ENCODE data around the gene PGAP1. TPM values are rescaled to one million over a fixed set of nuclear protein-coding genes. Genes with fewer than 3 reads are reported as not detected.

The PGAP1 gene
- total RNA-seq, 1 experiment from 2014 or later: 21.0 TPM

- H3K79me2 ChIP-seq (ENCODE audit: insufficient read depth, low read length): no peaks in the 10 kb centered on the region
- no peak overlapping the region for H2BK12ac ChIP-seq (ENCODE audit: insufficient read length, low read depth, low read length)
- no peak overlapping the region for H2BK15ac ChIP-seq (ENCODE audit: low read depth, low read length)
- no peaks in the 10 kb centered on the region for H3K23me2 ChIP-seq (ENCODE audit: insufficient read length, low read depth, low read length, poor library complexity, severe bottlenecking)
- no peak overlapping the region for H3K4me3 Mint-ChIP-seq
- H3K79me1 ChIP-seq (ENCODE audit: insufficient read depth, low read depth, low read length, poor library complexity, severe bottlenecking): no peaks in the 10 kb centered on the region
- no peaks in the 10 kb centered on the region; a peak in 3 of 7 replicates for H3K36me3 Mint-ChIP-seq (ENCODE audit: insufficient read depth in 1 of 3, low read depth in 3 of 3)
- no peak overlapping the region for H3K23ac ChIP-seq (ENCODE audit: insufficient read length, low read depth, low read length)
- no peak overlapping the region for H3K27ac ChIP-seq (ENCODE audit: insufficient read length, low read depth, low read length)
- H2BK20ac ChIP-seq (ENCODE audit: low read depth, low read length, poor library complexity, severe bottlenecking): no peak overlapping the region
- no peak overlapping the region for H3T11ph ChIP-seq (ENCODE audit: low read length)
- H4K91ac ChIP-seq (ENCODE audit: insufficient read length, low read depth, low read length): no peak overlapping the region
- H3K4ac ChIP-seq (ENCODE audit: low read depth, low read length): no peak overlapping the region
- H3K4me2 ChIP-seq (ENCODE audit: insufficient read depth, insufficient read length, low read length): no peak overlapping the region
- no peak for TF ChIP-seq CTCF (conservative IDR thresholded peaks at IDR 0.05)
- no peak overlapping the region for H3K18ac ChIP-seq (ENCODE audit: insufficient read length, low read depth, low read length)
- no peaks in the 10 kb centered on the region for H3K27me3 ChIP-seq (ENCODE audit: insufficient read depth, low read length)
- no peaks in the 10 kb centered on the region for H4K20me1 ChIP-seq (ENCODE audit: control insufficient read depth, insufficient read depth, insufficient read length)
- no peak overlapping the region for H2BK5ac ChIP-seq (ENCODE audit: insufficient read length, low read length)
- no peak overlapping the region for H4K8ac ChIP-seq (replicated peaks; ENCODE audit: insufficient read length, low read depth, low read length)
- no peak overlapping the region for H2AK5ac ChIP-seq (ENCODE audit: insufficient read length, low read length)
- no peak overlapping the region for H4K5ac ChIP-seq (ENCODE audit: insufficient read length, low read depth, low read length)
- no peak overlapping the region for H3K27ac Mint-ChIP-seq
- no peak overlapping the region for H2BK120ac ChIP-seq (ENCODE audit: low read depth, low read length, poor library complexity, severe bottlenecking)
- no CpG with 5 or more reads among the region's 2 CpGs for WGBS (ENCODE audit: extremely low coverage, insufficient read length, low lambda C conversion rate)
- H3K4me1 Mint-ChIP-seq: peaks cover 2 to 5% of the 10 kb centered on the region in 2 experiments; a peak in 1 of 4 replicates
- peaks cover 1% of the 10 kb centered on the region; the same call in 1 of the 2 replicates for H3K27me3 Mint-ChIP-seq (ENCODE audit: low read depth)
- no peaks in the 10 kb centered on the region for H3K9me3 Mint-ChIP-seq
- no peaks in the 10 kb centered on the region for H3K9me3 ChIP-seq (ENCODE audit: control insufficient read depth, low read depth, low read length)
- DNase-seq: no peak
- H3K9ac ChIP-seq (ENCODE audit: extremely low read depth, insufficient read length, low read length): no peak overlapping the region
- H3K4me1 ChIP-seq (ENCODE audit: insufficient read depth, low read length): no peaks in the 10 kb centered on the region; the same call in 1 of the 2 replicates
- no peak overlapping the region for H3K56ac ChIP-seq (ENCODE audit: insufficient read length, low read depth, low read length)
- H2AFZ ChIP-seq (ENCODE audit: low read length): no peak overlapping the region
- no peak overlapping the region for H3K14ac ChIP-seq (ENCODE audit: insufficient read depth, low read length)
Measured at GRCh38 chr2:196827356-196827755, 99.2 kb downstream of the PGAP1 start.
